Measurements from ENCODE around the gene GPC6. TPM values are rescaled to one million over a fixed set of nuclear protein-coding genes. Genes with fewer than 3 reads are reported as not detected.

GPC6 gene
- total RNA-seq, 1 experiment from 2014 or later, result not detected

- Histone ChIP-seq H3K36me3 (ENCODE audit: low read depth) (no peaks in the 10 kb centered on the region), H3K9me2 (ENCODE audit: insufficient read depth) (no peaks in the 10 kb centered on the region), H2AFZ (no peak overlapping the region), H3K4me3 (no peak overlapping the region), H3K27me3 (ENCODE audit: insufficient read depth, low read depth) (no peaks in the 10 kb centered on the region), H3F3A (ENCODE audit: insufficient read depth, low read depth) (no peaks in the 10 kb centered on the region), H3K27ac (no peak overlapping the region), H3K4me1 (replicated peaks; ENCODE audit: insufficient read depth) (no peaks in the 10 kb centered on the region), H3K9me3 (ENCODE audit: insufficient read depth, low read depth) (no peaks in the 10 kb centered on the region), H3K79me2 (ENCODE audit: low read depth) (no peaks in the 10 kb centered on the region), H4K20me1 (ENCODE audit: insufficient read depth) (no peaks in the 10 kb centered on the region), H3K4me2 (no peak overlapping the region)
- TF ChIP-seq EZH2 (IDR thresholded peaks at IDR 0.05; ENCODE audit: low read depth), result no peak
- no peak for TF ChIP-seq CTCF (conservative IDR thresholded peaks at IDR 0.05)
- ChIA-PET CTCF (no interaction called here), POLR2A (ENCODE audit: unreplicated experiment) (no interaction called here)
- intact Hi-C loops (cut with micrococcal nuclease; ENCODE audit: unreplicated experiment), result no loop called here
- DNase-seq, result no peak
- BruUV-seq (replicated peaks), result no TSS peak
These were observed 459.3 kb downstream of the GPC6 start for GRCh38 chr13:93685900-93686299.

GRCh38 chr13:93686399-93686798 is 459.8 kb downstream of the GPC6 start:
- H3K4me3 ChIP-seq, result no peak overlapping the region
- H2AFZ ChIP-seq, result no peak overlapping the region
- H4K20me1 ChIP-seq (ENCODE audit: insufficient read depth), result no peaks in the 10 kb centered on the region
- no peaks in the 10 kb centered on the region for H3K27me3 ChIP-seq (ENCODE audit: insufficient read depth, low read depth)
- H3F3A ChIP-seq (ENCODE audit: insufficient read depth, low read depth), result no peaks in the 10 kb centered on the region
- no peak overlapping the region for H3K4me2 ChIP-seq
- no peaks in the 10 kb centered on the region for H3K9me3 ChIP-seq (ENCODE audit: insufficient read depth, low read depth)
- ChIA-PET POLR2A (ENCODE audit: unreplicated experiment) (no interaction called here), CTCF (no interaction called here)
- H3K79me2 ChIP-seq (ENCODE audit: low read depth), result no peaks in the 10 kb centered on the region
- H3K4me1 ChIP-seq (replicated peaks; ENCODE audit: insufficient read depth), result no peaks in the 10 kb centered on the region
- H3K36me3 ChIP-seq (ENCODE audit: low read depth), result no peaks in the 10 kb centered on the region
- TF ChIP-seq EZH2 (IDR thresholded peaks at IDR 0.05; ENCODE audit: low read depth) (no peak), CTCF (conservative IDR thresholded peaks at IDR 0.05) (no peak)
- H3K27ac ChIP-seq, result no peak overlapping the region
- H3K9me2 ChIP-seq (ENCODE audit: insufficient read depth), result no peaks in the 10 kb centered on the region
- no peak for DNase-seq
- BruUV-seq (replicated peaks), result no TSS peak
- intact Hi-C loops (cut with micrococcal nuclease; ENCODE audit: unreplicated experiment), result no loop called here

GRCh38 chr13:93687261-93687660 is 460.7 kb downstream of the GPC6 start:
- Histone ChIP-seq H3K4me3 (no peak overlapping the region), H3K9me2 (ENCODE audit: insufficient read depth) (no peaks in the 10 kb centered on the region), H3F3A (ENCODE audit: insufficient read depth, low read depth) (no peaks in the 10 kb centered on the region), H3K79me2 (ENCODE audit: low read depth) (no peaks in the 10 kb centered on the region), H3K27me3 (ENCODE audit: insufficient read depth, low read depth) (no peaks in the 10 kb centered on the region), H4K20me1 (ENCODE audit: insufficient read depth) (no peaks in the 10 kb centered on the region), H3K27ac (no peak overlapping the region), H3K9me3 (ENCODE audit: insufficient read depth, low read depth) (no peaks in the 10 kb centered on the region), H3K4me1 (replicated peaks; ENCODE audit: insufficient read depth) (no peaks in the 10 kb centered on the region), H3K36me3 (ENCODE audit: low read depth) (no peaks in the 10 kb centered on the region), H2AFZ (no peak overlapping the region), H3K4me2 (no peak overlapping the region)
- ChIA-PET CTCF (no interaction called here), POLR2A (ENCODE audit: unreplicated experiment) (no interaction called here)
- intact Hi-C loops (cut with micrococcal nuclease; ENCODE audit: unreplicated experiment), result no loop called here
- TF ChIP-seq EZH2 (IDR thresholded peaks at IDR 0.05; ENCODE audit: low read depth) (no peak), CTCF (conservative IDR thresholded peaks at IDR 0.05) (no peak)
- no peak for DNase-seq
- BruUV-seq (replicated peaks), result no TSS peak
